ENCODE data around the gene C1QTNF8.

C1QTNF8 gene

DNA sequence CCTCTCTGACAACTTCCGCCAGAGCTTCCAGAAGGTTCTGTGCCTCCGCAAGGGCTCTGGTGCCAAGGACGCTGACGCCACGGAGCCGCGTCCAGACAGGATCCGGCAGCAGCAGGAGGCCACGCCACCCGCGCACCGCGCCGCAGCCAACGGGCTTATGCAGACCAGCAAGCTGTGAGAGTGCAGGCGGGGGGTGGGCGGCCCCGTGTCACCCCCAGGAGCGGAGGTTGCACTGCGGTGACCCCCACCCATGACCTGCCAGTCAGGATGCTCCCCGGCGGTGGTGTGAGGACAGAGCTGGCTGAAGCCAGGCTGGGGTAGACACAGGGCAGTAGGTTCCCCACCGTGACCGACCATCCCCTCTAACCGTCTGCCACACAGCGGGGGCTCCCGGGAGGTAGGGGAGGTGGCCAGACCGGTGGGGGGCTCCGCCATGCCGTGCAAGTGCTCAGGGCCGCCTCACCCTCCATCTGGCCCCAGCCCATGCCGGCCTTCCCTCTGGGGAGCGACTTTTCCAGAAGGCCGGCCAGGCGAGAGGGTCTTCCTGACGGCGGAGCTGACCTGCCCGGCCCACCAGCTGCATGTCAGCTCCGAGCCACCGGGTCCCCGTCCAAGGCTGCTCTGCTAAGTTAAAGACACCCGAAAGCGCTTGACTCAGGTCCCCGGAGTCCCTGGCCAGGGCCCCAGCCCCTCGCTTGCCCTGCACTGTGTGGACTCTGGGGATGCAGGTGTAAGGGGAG, 16.1 kb downstream of the C1QTNF8 start:
- no peak overlapping the region for H3K4me3 ChIP-seq (ENCODE audit: low read depth in 1 of 2, low read length in 1 of 2)
- peaks cover 56% of the 10 kb centered on the region for H3K27me3 ChIP-seq
- H3K27ac ChIP-seq, result no peak overlapping the region

DNA sequence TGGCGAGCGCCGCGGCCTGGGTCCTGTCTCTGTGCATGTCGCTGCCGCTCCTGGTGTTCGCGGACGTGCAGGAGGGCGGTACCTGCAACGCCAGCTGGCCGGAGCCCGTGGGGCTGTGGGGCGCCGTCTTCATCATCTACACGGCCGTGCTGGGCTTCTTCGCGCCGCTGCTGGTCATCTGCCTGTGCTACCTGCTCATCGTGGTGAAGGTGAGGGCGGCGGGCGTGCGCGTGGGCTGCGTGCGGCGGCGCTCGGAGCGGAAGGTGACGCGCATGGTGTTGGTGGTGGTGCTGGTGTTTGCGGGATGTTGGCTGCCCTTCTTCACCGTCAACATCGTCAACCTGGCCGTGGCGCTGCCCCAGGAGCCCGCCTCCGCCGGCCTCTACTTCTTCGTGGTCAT, 16.7 kb downstream of the C1QTNF8 start:
- Histone ChIP-seq H3K4me1 (ENCODE audit: control insufficient read depth in 1 of 2, insufficient read depth in 1 of 2, low read depth in 1 of 2, low read length in 1 of 2) (no peaks in the 10 kb centered on the region), H3K9me3 (no peaks in the 10 kb centered on the region), H3K36me3 (no peaks in the 10 kb centered on the region), H3K27ac (no peak overlapping the region), H3K4me3 (ENCODE audit: low read depth in 1 of 2, low read length in 1 of 2) (no peak overlapping the region), H3K27me3 (peaks cover 62% of the 10 kb centered on the region)
- TF ChIP-seq, protein P1, sequence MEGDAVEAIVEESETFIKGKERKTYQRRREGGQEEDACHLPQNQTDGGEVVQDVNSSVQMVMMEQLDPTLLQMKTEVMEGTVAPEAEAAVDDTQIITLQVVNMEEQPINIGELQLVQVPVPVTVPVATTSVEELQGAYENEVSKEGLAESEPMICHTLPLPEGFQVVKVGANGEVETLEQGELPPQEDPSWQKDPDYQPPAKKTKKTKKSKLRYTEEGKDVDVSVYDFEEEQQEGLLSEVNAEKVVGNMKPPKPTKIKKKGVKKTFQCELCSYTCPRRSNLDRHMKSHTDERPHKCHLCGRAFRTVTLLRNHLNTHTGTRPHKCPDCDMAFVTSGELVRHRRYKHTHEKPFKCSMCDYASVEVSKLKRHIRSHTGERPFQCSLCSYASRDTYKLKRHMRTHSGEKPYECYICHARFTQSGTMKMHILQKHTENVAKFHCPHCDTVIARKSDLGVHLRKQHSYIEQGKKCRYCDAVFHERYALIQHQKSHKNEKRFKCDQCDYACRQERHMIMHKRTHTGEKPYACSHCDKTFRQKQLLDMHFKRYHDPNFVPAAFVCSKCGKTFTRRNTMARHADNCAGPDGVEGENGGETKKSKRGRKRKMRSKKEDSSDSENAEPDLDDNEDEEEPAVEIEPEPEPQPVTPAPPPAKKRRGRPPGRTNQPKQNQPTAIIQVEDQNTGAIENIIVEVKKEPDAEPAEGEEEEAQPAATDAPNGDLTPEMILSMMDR (IDR thresholded peaks at IDR 0.05), result no peak

More for the DNA sequence above, 16.1 kb downstream of the C1QTNF8 start:
- no peaks in the 10 kb centered on the region for H3K9me3 ChIP-seq
- H3K4me1 ChIP-seq (ENCODE audit: control insufficient read depth in 1 of 2, insufficient read depth in 1 of 2, low read depth in 1 of 2, low read length in 1 of 2), result no peaks in the 10 kb centered on the region
- TF ChIP-seq, protein P1 (IDR thresholded peaks at IDR 0.05), result no peak
- H3K36me3 ChIP-seq, result no peaks in the 10 kb centered on the region

DNA sequence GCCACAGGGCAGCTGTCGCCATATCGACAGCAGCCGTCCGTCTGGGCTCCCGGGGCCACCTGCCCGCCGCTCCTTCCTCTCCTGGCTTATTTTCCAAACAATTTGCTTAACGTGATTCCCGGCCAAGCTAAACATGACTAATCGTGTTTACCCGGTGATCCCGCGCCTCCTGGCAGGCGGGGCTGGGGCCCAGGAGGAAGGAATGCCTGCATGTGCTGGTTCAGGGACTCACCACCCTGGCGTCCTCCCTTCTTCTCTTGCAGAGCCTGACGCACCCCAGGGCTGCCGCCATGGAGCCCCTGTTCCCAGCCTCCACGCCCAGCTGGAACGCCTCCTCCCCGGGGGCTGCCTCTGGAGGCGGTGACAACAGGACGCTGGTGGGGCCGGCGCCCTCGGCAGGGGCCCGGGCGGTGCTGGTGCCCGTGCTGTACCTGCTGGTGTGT, 17.4 kb downstream of the C1QTNF8 start:
- no peak overlapping the region for H3K27ac ChIP-seq
- TF ChIP-seq, protein P1 (IDR thresholded peaks at IDR 0.05), result no peak
- H3K9me3 ChIP-seq, result no peaks in the 10 kb centered on the region
- H3K4me1 ChIP-seq (ENCODE audit: control insufficient read depth in 1 of 2, insufficient read depth in 1 of 2, low read depth in 1 of 2, low read length in 1 of 2), result no peaks in the 10 kb centered on the region
- H3K36me3 ChIP-seq, result no peaks in the 10 kb centered on the region
- no peak overlapping the region for H3K4me3 ChIP-seq (ENCODE audit: low read depth in 1 of 2, low read length in 1 of 2)
- peaks cover 65% of the 10 kb centered on the region for H3K27me3 ChIP-seq

DNA sequence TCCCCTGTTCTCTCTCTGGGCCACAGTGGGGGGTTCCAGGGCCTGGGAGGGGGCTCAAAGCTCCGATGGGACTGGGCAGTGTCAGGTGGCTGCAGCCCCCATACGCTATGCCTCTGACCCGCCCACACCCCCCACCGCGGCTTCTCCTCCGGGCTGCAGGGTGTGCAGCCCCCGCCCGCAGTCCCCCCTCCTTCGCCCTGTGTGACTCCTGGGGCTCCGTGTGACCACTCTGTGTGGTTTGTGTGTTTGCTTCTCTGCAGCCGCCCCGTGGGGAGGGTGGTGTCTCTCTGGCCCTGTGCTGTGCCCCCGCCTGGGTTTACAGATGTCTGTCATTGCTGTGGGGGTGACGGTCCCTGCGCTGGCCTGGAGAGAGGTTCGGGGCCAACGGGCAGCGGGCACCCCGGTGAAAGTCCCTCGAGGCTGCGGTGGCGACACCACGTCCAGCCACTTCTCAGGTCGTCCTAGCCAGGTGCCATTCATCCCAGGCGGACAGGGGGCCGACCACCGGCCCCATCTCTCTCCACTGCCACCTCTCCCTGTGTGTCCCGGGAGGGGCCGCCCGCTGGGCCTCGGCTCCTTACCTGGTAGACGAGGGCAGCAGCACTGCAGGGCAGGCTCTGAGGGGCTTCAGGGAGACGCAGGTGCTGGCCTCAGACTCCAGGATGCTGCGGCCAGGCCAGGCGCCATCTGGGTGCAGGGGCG, 18.0 kb downstream of the C1QTNF8 start:
- no peaks in the 10 kb centered on the region for H3K9me3 ChIP-seq
- no peaks in the 10 kb centered on the region for H3K4me1 ChIP-seq (ENCODE audit: control insufficient read depth in 1 of 2, insufficient read depth in 1 of 2, low read depth in 1 of 2, low read length in 1 of 2)
- no peaks in the 10 kb centered on the region for H3K36me3 ChIP-seq
- H3K27me3 ChIP-seq, result peaks cover 65% of the 10 kb centered on the region
- TF ChIP-seq, protein P1 (IDR thresholded peaks at IDR 0.05), result no peak
- no peak overlapping the region for H3K27ac ChIP-seq
- no peak overlapping the region for H3K4me3 ChIP-seq (ENCODE audit: low read depth in 1 of 2, low read length in 1 of 2)

DNA sequence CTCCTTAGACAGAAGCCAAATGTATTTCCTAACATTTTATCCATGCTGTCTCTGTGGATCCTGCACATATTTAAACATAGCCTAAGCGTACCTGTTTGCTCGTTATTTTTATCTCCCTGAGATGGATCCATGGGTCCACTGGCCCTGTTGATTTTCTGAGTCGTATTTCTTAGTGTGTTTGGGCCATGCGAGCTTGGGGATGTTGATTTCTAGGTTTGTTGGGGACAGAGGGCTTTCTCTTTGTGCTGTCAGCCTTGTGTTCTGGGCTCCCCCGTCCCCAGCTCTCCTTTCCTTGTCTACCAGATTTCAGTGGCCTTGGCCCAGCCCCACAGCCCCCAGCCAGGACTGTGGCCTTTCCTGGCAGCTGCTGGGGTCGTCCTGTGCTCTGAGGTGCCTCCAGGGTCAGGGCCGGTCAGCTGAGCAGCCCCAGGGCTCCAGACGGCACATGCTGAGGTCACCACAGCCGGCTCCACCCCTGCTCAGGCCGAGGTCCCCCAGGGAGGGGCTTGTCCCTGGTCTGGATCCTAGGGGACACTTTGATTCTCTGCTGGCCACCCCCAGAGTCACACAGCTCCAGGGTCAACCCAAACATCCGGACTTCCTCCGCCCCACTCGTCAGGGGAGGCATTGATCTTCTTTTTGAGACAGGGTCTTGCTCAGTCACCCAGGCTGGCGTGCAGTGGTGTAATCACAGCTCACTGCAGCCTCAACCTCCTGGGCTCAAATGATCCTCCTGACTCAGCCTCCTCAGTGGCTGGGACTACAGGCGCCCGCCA, 19.1 kb downstream of the C1QTNF8 start:
- TF ChIP-seq, protein P1 (IDR thresholded peaks at IDR 0.05), result no peak
- Histone ChIP-seq H3K27ac (no peak overlapping the region), H3K27me3 (peaks cover 65% of the 10 kb centered on the region), H3K9me3 (no peaks in the 10 kb centered on the region), H3K4me3 (ENCODE audit: low read depth in 1 of 2, low read length in 1 of 2) (no peak overlapping the region), H3K36me3 (no peaks in the 10 kb centered on the region), H3K4me1 (ENCODE audit: control insufficient read depth in 1 of 2, insufficient read depth in 1 of 2, low read depth in 1 of 2, low read length in 1 of 2) (no peaks in the 10 kb centered on the region)

Data from neutrophil (primary cell).